ENCODE data around the gene LINC01488. TPM values are rescaled to one million over a fixed set of nuclear protein-coding genes. Genes with fewer than 3 reads are reported as not detected.

Gene LINC01488
- total RNA-seq, 1 experiment from 2014 or later: not detected

- H3K4me2 ChIP-seq (ENCODE audit: low read length): no peak overlapping the region
- no peak for TF ChIP-seq REST (IDR thresholded peaks at IDR 0.05; ENCODE audit: low read depth)
- no peak for TF ChIP-seq CBX3 (IDR thresholded peaks at IDR 0.05; ENCODE audit: low read depth)
- no peak for TF ChIP-seq POLR2A (IDR thresholded peaks at IDR 0.05; ENCODE audit: borderline replicate concordance, extremely low read depth, insufficient read depth, insufficient read length)
- TF ChIP-seq SRF (IDR thresholded peaks at IDR 0.05; ENCODE audit: low read depth): no peak
- no peak for TF ChIP-seq YY1 (IDR thresholded peaks at IDR 0.05; ENCODE audit: extremely low read depth, insufficient replicate concordance, low read depth, low read length)
- TF ChIP-seq TCF7L2 (IDR thresholded peaks at IDR 0.05; ENCODE audit: borderline replicate concordance, extremely low read depth, insufficient read depth, insufficient read length): no peak
- TF ChIP-seq ZNF274 (IDR thresholded peaks at IDR 0.05; ENCODE audit: low read depth, low read length): no peak
- no peak for TF ChIP-seq RAD21 (IDR thresholded peaks at IDR 0.05; ENCODE audit: low read depth)
- TF ChIP-seq POLR2AphosphoS5 (IDR thresholded peaks at IDR 0.05; ENCODE audit: low read depth, low read length): no peak
- TF ChIP-seq ELF1 (IDR thresholded peaks at IDR 0.05; ENCODE audit: borderline replicate concordance, low read depth): no peak
- TF ChIP-seq SIN3A (IDR thresholded peaks at IDR 0.05; ENCODE audit: low read depth): no peak
- no peak for TF ChIP-seq ZBTB33 (IDR thresholded peaks at IDR 0.05; ENCODE audit: extremely low read depth, insufficient replicate concordance, low read length)
- TF ChIP-seq JUND (IDR thresholded peaks at IDR 0.05): no peak
- TF ChIP-seq ATF3 (IDR thresholded peaks at IDR 0.05): no peak
- TF ChIP-seq MAX (IDR thresholded peaks at IDR 0.05): no peak
- no peak for TF ChIP-seq CEBPB (IDR thresholded peaks at IDR 0.05; ENCODE audit: low read depth)
- ChIA-PET RAD21 (ENCODE audit: low non-redundant PET in 1 of 2, low total read pairs in 2 of 2, uncharacterized antibody in 2 of 2, unreplicated experiment in 2 of 2) (no interaction called here), CTCF (no interaction called here), POLR2A (no interaction called here)
- peaks cover 0 to 6% of the 10 kb centered on the region in 2 experiments; a peak in 3 of 4 replicates for H3K4me1 ChIP-seq (ENCODE audit: control insufficient read depth in 1 of 2, insufficient read depth in 2 of 2, low read length in 2 of 2)
- H2AFZ ChIP-seq (ENCODE audit: low read depth, low read length, poor library complexity, severe bottlenecking): no peak overlapping the region
- H3K36me3 ChIP-seq (ENCODE audit: control insufficient read depth in 1 of 2, insufficient read depth in 2 of 2, low read length in 2 of 2): no peaks in the 10 kb centered on the region
- no peaks in the 10 kb centered on the region for H3K79me2 ChIP-seq (ENCODE audit: insufficient read depth, low read length)
- H3K9me2 ChIP-seq (ENCODE audit: insufficient read depth): no peaks in the 10 kb centered on the region
- no peak overlapping the region for H3K4me3 ChIP-seq (replicated peaks in 1 of 2; ENCODE audit: low read depth in 1 of 2, low read length in 2 of 2)
- H3K9me3 ChIP-seq (ENCODE audit: control insufficient read depth in 1 of 2, insufficient read depth in 1 of 2, low read depth in 1 of 2, low read length in 2 of 2): no peaks in the 10 kb centered on the region
- H4K20me1 ChIP-seq (ENCODE audit: insufficient read depth): no peaks in the 10 kb centered on the region
- no peak overlapping the region for H3K27ac ChIP-seq (ENCODE audit: low read depth, low read length)
- H3K27me3 ChIP-seq (ENCODE audit: insufficient read depth, low read length): no peaks in the 10 kb centered on the region
- no peak overlapping the region for H3K9ac ChIP-seq (ENCODE audit: low read length)
- no TSS peak for BruUV-seq (replicated peaks)
- intact Hi-C loops (cut with micrococcal nuclease): no loop called here
- no peak for DNase-seq (ENCODE audit: low read depth, low spot score)
- ATAC-seq: no peak
Observed at GRCh38 chr11:69474736-69475135, 6.7 kb upstream of the LINC01488 start.
